ENCODE results near the gene GALNT9.

Gene GALNT9

DNA sequence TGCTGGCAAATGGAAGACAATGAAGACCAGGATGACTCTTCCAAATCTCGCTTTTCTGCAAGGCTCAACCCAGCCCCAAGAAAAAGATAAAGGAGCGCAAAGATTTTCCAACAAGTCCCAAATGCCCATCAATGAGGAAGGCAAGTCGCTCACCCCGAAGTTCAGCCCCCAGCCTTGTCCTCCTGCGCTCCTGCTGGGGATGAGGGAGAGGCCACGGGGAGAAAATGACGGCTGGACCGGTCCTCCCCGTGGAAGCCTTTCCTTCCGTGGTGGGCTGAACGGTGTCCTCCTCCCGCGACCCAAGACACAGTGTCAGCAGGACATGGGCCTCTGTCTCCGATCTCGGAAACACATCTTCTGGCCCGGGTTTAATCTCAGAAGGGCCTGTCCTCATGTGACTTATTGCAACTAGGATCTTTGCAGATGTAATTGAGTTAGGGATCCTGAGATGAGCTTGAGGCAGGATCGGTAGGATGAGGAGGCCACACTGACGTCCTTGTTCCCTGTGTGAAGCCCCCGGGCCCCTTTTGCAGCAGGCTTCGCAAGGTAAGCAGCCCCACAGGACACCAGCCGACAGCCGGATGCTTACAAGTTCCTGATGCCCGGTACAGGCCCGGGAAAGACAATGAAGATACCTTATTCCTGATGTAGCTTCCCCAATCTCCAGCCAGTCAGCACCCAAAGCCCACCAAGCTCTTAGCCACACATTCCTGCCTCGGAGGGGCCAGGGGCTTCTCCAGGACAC lies 64.2 kb downstream of the GALNT9 start:
- no peak for DNase-seq (ENCODE audit: low spot score)
- TF ChIP-seq, protein P1, sequence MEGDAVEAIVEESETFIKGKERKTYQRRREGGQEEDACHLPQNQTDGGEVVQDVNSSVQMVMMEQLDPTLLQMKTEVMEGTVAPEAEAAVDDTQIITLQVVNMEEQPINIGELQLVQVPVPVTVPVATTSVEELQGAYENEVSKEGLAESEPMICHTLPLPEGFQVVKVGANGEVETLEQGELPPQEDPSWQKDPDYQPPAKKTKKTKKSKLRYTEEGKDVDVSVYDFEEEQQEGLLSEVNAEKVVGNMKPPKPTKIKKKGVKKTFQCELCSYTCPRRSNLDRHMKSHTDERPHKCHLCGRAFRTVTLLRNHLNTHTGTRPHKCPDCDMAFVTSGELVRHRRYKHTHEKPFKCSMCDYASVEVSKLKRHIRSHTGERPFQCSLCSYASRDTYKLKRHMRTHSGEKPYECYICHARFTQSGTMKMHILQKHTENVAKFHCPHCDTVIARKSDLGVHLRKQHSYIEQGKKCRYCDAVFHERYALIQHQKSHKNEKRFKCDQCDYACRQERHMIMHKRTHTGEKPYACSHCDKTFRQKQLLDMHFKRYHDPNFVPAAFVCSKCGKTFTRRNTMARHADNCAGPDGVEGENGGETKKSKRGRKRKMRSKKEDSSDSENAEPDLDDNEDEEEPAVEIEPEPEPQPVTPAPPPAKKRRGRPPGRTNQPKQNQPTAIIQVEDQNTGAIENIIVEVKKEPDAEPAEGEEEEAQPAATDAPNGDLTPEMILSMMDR (IDR thresholded peaks at IDR 0.05; ENCODE audit: extremely low read depth, missing control alignments) = no peak

DNA sequence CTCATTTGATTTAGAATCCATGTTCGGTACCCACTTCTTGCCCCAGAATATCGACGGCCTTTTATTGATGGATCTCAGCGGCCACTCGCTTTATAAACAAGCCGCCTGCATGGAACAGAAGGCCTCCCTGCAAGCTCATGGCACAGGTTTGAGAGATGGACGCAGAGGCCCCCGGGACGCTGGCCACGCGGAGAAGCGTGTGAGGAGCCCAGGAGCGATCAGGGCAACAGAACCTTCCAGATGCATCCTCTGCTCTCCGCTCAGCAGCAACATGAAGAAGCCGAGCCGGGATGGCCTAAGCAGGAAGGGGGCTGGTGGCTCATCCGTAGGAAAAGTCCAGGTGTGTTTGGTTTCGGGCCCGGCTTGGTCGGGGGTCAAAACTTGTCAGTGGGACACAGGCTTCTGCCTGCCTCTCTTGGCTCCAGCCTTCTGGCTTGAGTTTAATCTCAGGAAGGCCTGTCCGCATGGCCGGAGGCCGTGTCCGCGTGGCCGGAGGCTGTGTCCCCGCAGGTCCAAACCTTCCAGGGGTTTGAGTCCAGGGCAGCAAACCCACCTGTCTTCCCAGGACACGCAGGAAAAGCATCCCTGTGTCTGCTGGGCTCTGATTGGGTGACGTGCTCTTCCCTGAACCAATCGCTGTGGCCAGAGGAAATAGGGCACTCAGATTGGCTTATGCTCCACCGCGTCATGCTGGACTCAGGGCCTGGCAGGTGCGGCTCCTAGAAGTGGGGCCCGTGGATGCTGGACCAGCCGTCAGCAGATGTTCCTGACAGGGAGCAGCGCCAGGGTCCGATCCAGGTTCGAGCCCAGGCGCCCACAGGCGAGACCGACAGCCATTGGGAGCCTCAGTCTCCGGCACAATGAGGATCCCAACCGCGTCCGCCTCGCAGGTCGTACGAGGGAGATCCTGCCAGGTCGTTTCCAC lies 65.0 kb downstream of the GALNT9 start:
- DNase-seq (ENCODE audit: low spot score) = no peak

DNA sequence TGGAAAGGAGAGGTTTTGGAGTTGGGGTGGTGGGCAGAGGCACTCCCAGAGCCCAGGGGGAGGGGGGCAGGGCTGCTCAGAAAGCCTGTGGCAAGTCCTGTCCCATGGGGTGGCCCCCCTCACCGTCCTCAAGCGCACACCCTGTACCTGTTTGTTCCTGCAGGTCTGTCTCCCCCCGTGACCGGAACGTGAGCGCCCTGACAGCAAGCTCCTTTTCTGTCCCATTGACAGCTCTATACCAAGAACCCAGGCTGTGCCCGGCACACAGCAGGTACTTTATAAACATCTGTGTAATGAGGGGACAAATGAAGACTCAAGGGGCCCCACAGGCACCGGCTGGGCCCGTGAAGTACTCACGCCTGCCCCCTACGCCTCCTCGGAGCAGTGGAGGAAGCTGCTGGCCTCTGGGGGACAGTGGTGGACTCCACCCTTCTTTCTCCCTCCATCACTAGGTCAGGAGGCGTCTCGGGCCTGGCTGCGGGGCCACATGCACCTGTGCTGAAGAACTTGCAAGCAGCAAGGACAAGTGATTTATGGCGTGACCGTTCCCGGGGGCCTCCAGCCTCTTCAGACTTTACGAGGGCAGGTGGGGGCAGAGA lies 65.8 kb downstream of the GALNT9 start:
- TF ChIP-seq, protein P1 (IDR thresholded peaks at IDR 0.05; ENCODE audit: extremely low read depth, missing control alignments) = no peak
- DNase-seq (ENCODE audit: low spot score) = no peak

More for the DNA sequence above, 65.0 kb downstream of the GALNT9 start:
- TF ChIP-seq, protein P1 (IDR thresholded peaks at IDR 0.05; ENCODE audit: extremely low read depth, missing control alignments) = no peak

DNA sequence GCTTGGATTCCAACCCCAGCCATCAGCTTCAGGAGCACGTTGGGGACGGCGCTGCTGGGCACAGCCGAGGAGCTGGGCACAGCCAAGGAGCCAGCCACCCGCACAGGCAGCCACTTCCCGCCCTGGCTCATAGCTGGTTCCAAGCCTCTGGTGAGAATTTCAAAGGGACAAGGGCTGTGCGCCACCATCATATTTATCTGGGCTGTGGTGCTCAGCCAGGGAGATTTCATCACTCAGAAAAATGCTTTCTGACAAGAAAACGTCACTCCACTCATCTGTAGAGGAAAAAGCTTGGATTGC lies 66.4 kb downstream of the GALNT9 start:
- no peak for DNase-seq (ENCODE audit: low spot score)
- TF ChIP-seq, protein P1 (IDR thresholded peaks at IDR 0.05; ENCODE audit: extremely low read depth, missing control alignments) = no peak

DNA sequence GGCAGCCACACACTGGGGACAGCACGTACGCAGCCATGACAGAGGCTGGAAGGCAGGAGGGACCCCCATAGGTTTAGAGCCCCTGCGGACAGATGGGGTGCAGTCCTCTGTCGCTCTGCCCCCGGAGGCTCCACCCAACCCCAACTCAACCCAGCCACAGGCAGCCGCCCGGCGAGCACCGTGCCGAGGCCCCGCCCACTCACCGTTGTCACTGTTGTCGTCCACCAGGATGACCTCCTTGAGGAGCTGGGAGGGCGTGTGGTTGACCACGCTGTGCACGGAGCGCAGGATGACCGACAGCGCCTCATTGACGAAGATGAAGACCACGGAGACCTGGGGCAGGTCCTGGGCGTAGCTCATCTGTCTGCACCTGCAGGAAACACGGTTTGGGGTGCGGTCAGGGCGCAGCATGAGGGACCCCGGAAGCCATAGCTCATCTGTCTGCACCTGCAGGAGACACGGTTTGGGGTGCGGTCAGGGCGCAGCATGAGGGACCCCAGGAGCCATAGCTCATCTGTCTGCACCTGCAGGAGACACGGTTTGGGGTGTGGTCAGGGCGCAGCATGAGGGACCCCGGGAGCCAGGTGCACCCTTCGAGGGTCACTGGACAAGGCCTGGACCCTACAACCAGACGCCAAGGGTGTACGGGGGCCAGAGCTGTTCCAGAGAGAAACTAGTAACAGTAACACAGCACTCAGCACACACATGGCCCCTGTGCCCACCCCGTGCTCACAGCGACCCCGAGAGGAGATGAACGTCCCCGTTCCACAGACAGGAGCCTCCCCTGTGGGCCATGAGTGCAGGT lies 66.9 kb downstream of the GALNT9 start:
- no peak for DNase-seq (ENCODE audit: low spot score)
- TF ChIP-seq, protein P1 (IDR thresholded peaks at IDR 0.05; ENCODE audit: extremely low read depth, missing control alignments) = no peak

DNA sequence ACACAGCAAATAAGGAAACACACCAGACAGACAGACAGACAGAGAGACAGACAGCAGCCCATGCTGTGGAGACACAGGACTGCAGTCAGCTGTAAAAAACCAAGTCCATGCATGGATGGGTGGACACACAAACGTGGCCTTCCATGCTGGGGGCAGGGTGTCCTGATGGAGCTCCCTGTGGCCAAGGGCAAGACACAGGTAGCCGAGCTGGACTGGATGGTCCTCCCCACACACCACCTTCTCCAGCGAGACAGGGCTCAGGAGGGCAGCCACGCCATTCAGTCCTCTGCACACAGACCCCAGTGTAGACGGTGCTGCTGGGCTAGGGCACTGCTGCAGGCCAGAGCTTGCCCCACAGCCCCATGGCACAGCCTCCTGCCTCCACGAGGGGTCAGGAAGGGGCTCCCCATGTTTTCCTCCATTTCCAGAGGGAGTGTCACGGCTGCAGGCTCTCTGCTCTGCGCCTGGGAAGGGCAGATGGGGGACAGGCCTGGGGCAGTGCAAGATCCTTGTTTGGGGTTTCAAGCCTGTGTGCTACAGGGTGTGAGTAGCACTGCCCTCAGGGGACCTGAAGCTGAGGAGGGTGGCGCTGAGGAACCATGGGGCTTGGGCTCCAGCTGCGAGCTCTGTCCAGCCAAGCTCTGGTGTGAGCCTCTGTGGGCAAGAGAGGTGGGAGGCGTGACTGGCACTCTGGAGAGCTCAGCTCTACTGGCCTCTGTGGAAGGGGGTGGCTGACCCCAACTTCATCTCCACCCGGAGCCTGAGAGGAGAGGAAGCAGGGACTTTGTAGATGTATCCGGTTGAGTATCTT lies 67.9 kb downstream of the GALNT9 start:
- TF ChIP-seq, protein P1 (IDR thresholded peaks at IDR 0.05; ENCODE audit: extremely low read depth, missing control alignments) = no peak
- DNase-seq (ENCODE audit: low spot score) = no peak

Data from GM20000 (cell line).